ENCODE results near the gene C10orf90. TPM values are rescaled to one million over a fixed set of nuclear protein-coding genes. Genes with fewer than 3 reads are reported as not detected.

C10orf90 gene
- total and polyA plus RNA-seq, 4 donors, result 0.05 to 0.25 TPM; not detected in 2

- WGBS, result 82% methylated on average over 2 of the region's 2 CpGs
- no peaks in the 10 kb centered on the region for H3K9me3 ChIP-seq (ENCODE audit: control insufficient read depth in 4 of 4, low read length in 3 of 4)
- no peaks in the 10 kb centered on the region for H3K36me3 ChIP-seq (ENCODE audit: control insufficient read depth in 4 of 4, insufficient read depth in 3 of 4, low read depth in 1 of 4, low read length in 3 of 4)
- H3K4me3 ChIP-seq (ENCODE audit: low read depth in 1 of 3, low read length in 3 of 3), result no peak overlapping the region
- H3K27me3 ChIP-seq (ENCODE audit: control insufficient read depth in 4 of 4, insufficient read depth in 4 of 4, low read length in 3 of 4), result no peaks in the 10 kb centered on the region
- no peak overlapping the region for H3K9ac ChIP-seq (ENCODE audit: low read depth in 1 of 2, low read length in 2 of 2)
- no peak for DNase-seq (ENCODE audit: low spot score)
- TF ChIP-seq ATF3 (IDR thresholded peaks at IDR 0.05) (no peak), HNF4A (conservative IDR thresholded peaks at IDR 0.05) (no peak), FOXA2 (IDR thresholded peaks at IDR 0.05) (no peak), ZBTB33 (IDR thresholded peaks at IDR 0.05) (no peak), MAX (IDR thresholded peaks at IDR 0.05) (no peak), TAF1 (conservative IDR thresholded peaks at IDR 0.05) (no peak), HNF4G (IDR thresholded peaks at IDR 0.05) (no peak), GABPA (IDR thresholded peaks at IDR 0.05 in 1 of 2, conservative IDR thresholded peaks at IDR 0.05 in 1 of 2) (no peak), JUND (IDR thresholded peaks at IDR 0.05) (no peak), NR2F2 (IDR thresholded peaks at IDR 0.05) (no peak), RAD21 (IDR thresholded peaks at IDR 0.05) (no peak), FOXA1 (IDR thresholded peaks at IDR 0.05) (no peak), YY1 (IDR thresholded peaks at IDR 0.05) (no peak), SP1 (IDR thresholded peaks at IDR 0.05) (no peak), REST (IDR thresholded peaks at IDR 0.05) (no peak), EGR1 (IDR thresholded peaks at IDR 0.05; ENCODE audit: low read depth in 2 of 2) (no peak), CTCF (IDR thresholded peaks at IDR 0.05; ENCODE audit: low read depth, low read length, missing input control) (no peak)
- no peak overlapping the region for H3K27ac ChIP-seq (ENCODE audit: low read depth in 1 of 2, low read length in 2 of 2)
- H3K4me1 ChIP-seq (ENCODE audit: control insufficient read depth in 4 of 4, insufficient read depth in 4 of 4, low read length in 3 of 4), result no peaks in the 10 kb centered on the region
Observed at GRCh38 chr10:126497672-126498071, 172.8 kb downstream of the C10orf90 start.

Data from liver (tissue), 9 donors.